ENCODE data around the gene UPF1.

- TF ChIP-seq CTCF (IDR thresholded peaks at IDR 0.05) = no peak
- no peak for TF ChIP-seq SREBF2 (IDR thresholded peaks at IDR 0.05)
- no peak for TF ChIP-seq POLR2A (IDR thresholded peaks at IDR 0.05; ENCODE audit: low read length)
- no peak for TF ChIP-seq CEBPB (IDR thresholded peaks at IDR 0.05)
- TF ChIP-seq RFX5 (IDR thresholded peaks at IDR 0.05) = no peak
- TF ChIP-seq ZSCAN20 (CRISPR knock-in tag; IDR thresholded peaks at IDR 0.05) = no peak
- no peak for TF ChIP-seq BHLHE40 (IDR thresholded peaks at IDR 0.05; ENCODE audit: low read depth, low read length)
- no peak for TF ChIP-seq MAX (IDR thresholded peaks at IDR 0.05)
- no peak for TF ChIP-seq GATA3 (IDR thresholded peaks at IDR 0.05; ENCODE audit: borderline replicate concordance)
- no peak for TF ChIP-seq REST (IDR thresholded peaks at IDR 0.05)
- no peak for TF ChIP-seq ESRRA (IDR thresholded peaks at IDR 0.05; ENCODE audit: borderline replicate concordance, low read length)
- TF ChIP-seq KDM5A (IDR thresholded peaks at IDR 0.05) = no peak
- no peak for TF ChIP-seq RNF2 (IDR thresholded peaks at IDR 0.05; ENCODE audit: borderline replicate concordance, low read depth)
- no peak for TF ChIP-seq E2F6 (IDR thresholded peaks at IDR 0.05; ENCODE audit: borderline replicate concordance, low read depth)
Observed at GRCh38 chr19:18862976-18863842, 31.4 kb downstream of the UPF1 start.

Measured in A549 (cell line).